Esophagus squamous epithelium (tissue), 5 donors: Measurements from ENCODE around the gene CA6. TPM values are rescaled to one million over a fixed set of nuclear protein-coding genes. Genes with fewer than 3 reads are reported as not detected.

ENCODE experiments used
- DNase-seq: peaks from one replicate; lab custom pipeline; 2025; lab: John Stamatoyannopoulos, UW
- H3K27ac ChIP-seq, 4 donors: fragments of 200-600 bp; sonication (generic); one replicate each; pipeline ENCODE4 v1.5.1; 2016 to 2019; ENCODE audit warnings: mild to moderate bottlenecking in 1 of 4
- H3K27me3 ChIP-seq, 4 donors: fragments of 200-600 bp; sonication (generic); 1 replicate in 3 of 4; 2 replicates in 1 of 4; pipeline versions ENCODE4 v1.5.1 to v1.6.0; 2017 to 2021; ENCODE audit warnings: antibody characterized with exemption in 1 of 4
- H3K36me3 ChIP-seq, 3 donors: fragments of 200-600 bp; sonication (generic); one replicate each; pipeline ENCODE4 v1.5.1; 2016 to 2019
- H3K4me1 ChIP-seq, 3 donors: fragments of 200-600 bp; sonication (generic); one replicate each; pipeline ENCODE4 v1.5.1; 2017 to 2019
- H3K4me3 ChIP-seq, 4 donors: fragments of 200-600 bp; sonication (generic); 1 replicate in 3 of 4; 2 replicates in 1 of 4; pipeline ENCODE4 v1.5.1; 2016 to 2019; ENCODE audit warnings: mild to moderate bottlenecking in 2 of 4, moderate library complexity in 1 of 4
- H3K9me3 ChIP-seq, 3 donors: fragments of 200-600 bp; sonication (generic); one replicate each; pipeline ENCODE4 v1.5.1; 2016 to 2019
- CTCF ChIP-seq, 6 experiments: fragments of 450-650 bp in 4 of 6; fragments of 200-600 bp in 2 of 6; sonication (generic) in 2 of 6; IDR thresholded peaks; one replicate each; pipeline ENCODE4 v1.5.1; 2016 to 2019; ENCODE audit warnings: antibody characterized with exemption in 6 of 6, mild to moderate bottlenecking in 4 of 6, moderate library complexity in 4 of 6
- POLR2A ChIP-seq, 4 donors: fragments of 450-650 bp; IDR thresholded peaks; one replicate each; pipeline ENCODE4 v1.6.1; 2017; ENCODE audit warnings: antibody characterized with exemption in 4 of 4, mild to moderate bottlenecking in 4 of 4, moderate library complexity in 3 of 4
- WGBS, 2 donors: methylation state at CpG; one replicate each; pipeline ENCODE4 v1.1.5; 2018; 5-methylcytosine and 5-hydroxymethylcytosine counted together
- intact Hi-C: fragments of 100-400 bp; cut with DNase I; formaldehyde crosslinking; loops from one replicate; pipeline ENCODE4 v1.15.0; 2022
- total RNA-seq, 4 donors: library from RNA; depleted of rRNA; stranded (reverse); fragments of >200 nt; gene quantifications; one replicate each; pipeline ENCODE4 v1.1.0, GENCODE V29; 2016
- donor health status: DM: yes; HTN: yes; CAD: no.

CA6 gene
- total RNA-seq, 4 donors from 2014 or later: not detected

- 65 to 70% methylated on average over 8 to 9 of the region's 9 CpGs for WGBS, 2 donors
- no peak for TF ChIP-seq POLR2A (IDR thresholded peaks at IDR 0.05)
- no peak for TF ChIP-seq CTCF (IDR thresholded peaks at IDR 0.05)
- intact Hi-C loops: no loop called here
- Histone ChIP-seq H3K4me3 (no peak overlapping the region), H3K4me1 (no peaks in the 10 kb centered on the region), H3K27me3 (no peaks in the 10 kb centered on the region), H3K27ac (no peak overlapping the region), H3K36me3 (no peaks in the 10 kb centered on the region), H3K9me3 (no peaks in the 10 kb centered on the region)
- DNase-seq: no peak
These were observed 25.2 kb downstream of the CA6 start for GRCh38 chr1:8970870-8971337.

GRCh38 chr1:8974551-8974950 lies 28.9 kb downstream of the CA6 start:
- Histone ChIP-seq H3K27me3 (no peaks in the 10 kb centered on the region), H3K36me3 (no peaks in the 10 kb centered on the region), H3K4me3 (no peak overlapping the region), H3K9me3 (no peaks in the 10 kb centered on the region), H3K27ac (no peak overlapping the region), H3K4me1 (no peaks in the 10 kb centered on the region)
- no peak for DNase-seq
- intact Hi-C loops: no loop called here
- TF ChIP-seq CTCF (IDR thresholded peaks at IDR 0.05) (no peak), POLR2A (IDR thresholded peaks at IDR 0.05) (no peak)
- 69 to 70% methylated on average over 7 of the region's 7 CpGs for WGBS, 2 donors

GRCh38 chr1:8976338-8976737 lies 30.7 kb downstream of the CA6 start:
- TF ChIP-seq CTCF (IDR thresholded peaks at IDR 0.05): no peak
- TF ChIP-seq POLR2A (IDR thresholded peaks at IDR 0.05): no peak
- intact Hi-C loops: no loop called here
- Histone ChIP-seq H3K36me3 (no peaks in the 10 kb centered on the region), H3K9me3 (no peaks in the 10 kb centered on the region), H3K4me3 (no peak overlapping the region), H3K27ac (no peak overlapping the region), H3K4me1 (no peaks in the 10 kb centered on the region), H3K27me3 (no peaks in the 10 kb centered on the region)
- no peak for DNase-seq
- whole genome bisulfite sequencing, 2 donors: 79 to 80% methylated on average over 5 of the region's 5 CpGs

GRCh38 chr1:8976896-8977450 lies 31.3 kb downstream of the CA6 start:
- Histone ChIP-seq H3K27me3 (no peaks in the 10 kb centered on the region), H3K36me3 (no peaks in the 10 kb centered on the region), H3K4me1 (no peaks in the 10 kb centered on the region), H3K27ac (no peak overlapping the region), H3K4me3 (no peak overlapping the region), H3K9me3 (no peaks in the 10 kb centered on the region)
- DNase-seq: no peak
- 82 to 84% methylated on average over 18 to 20 of the region's 20 CpGs for WGBS, 2 donors
- TF ChIP-seq CTCF (IDR thresholded peaks at IDR 0.05) (no peak), POLR2A (IDR thresholded peaks at IDR 0.05) (no peak)
- intact Hi-C loops: no loop called here

- H3K9me3 ChIP-seq: no peaks in the 10 kb centered on the region
- intact Hi-C loops: loop anchor here (10.0 kb wide), 1 partner anchor 116 kb away; no protein-coding TSS in a partner anchor
- WGBS, 2 donors: 69 to 89% methylated on average over 3 of the region's 3 CpGs
- H3K4me3 ChIP-seq: no peak overlapping the region
- no peaks in the 10 kb centered on the region for H3K27me3 ChIP-seq
- peaks cover 0 to 6% (median under 1%) of the 10 kb centered on the region in 3 donors for H3K4me1 ChIP-seq
- no peak for DNase-seq
- TF ChIP-seq CTCF (IDR thresholded peaks at IDR 0.05) (no peak), POLR2A (IDR thresholded peaks at IDR 0.05) (no peak)
- H3K36me3 ChIP-seq: no peaks in the 10 kb centered on the region
- H3K27ac ChIP-seq: no peak overlapping the region
These were observed 35.0 kb downstream of the CA6 start for GRCh38 chr1:8980656-8981055.
